GM23338 (cell line): ENCODE data around the gene ABCA1.

Experiments used
- CREB1 ChIP-seq: fragments of 250-450 bp; sonication (Bioruptor Pico); IDR thresholded peaks from 2 replicates; pipeline ENCODE4 v1.5.0; 2020; ENCODE audit warnings: low read depth, mild to moderate bottlenecking, moderate library complexity
- ETS1 ChIP-seq: IDR thresholded peaks from 2 replicates; pipeline ENCODE4 v1.6.1; 2016; ENCODE audit warnings: antibody characterized with exemption
- EZH2 ChIP-seq: fragments of 200-600 bp; sonication (generic); IDR thresholded peaks from one replicate; pipeline ENCODE4 v1.8.0; 2017; ENCODE audit warnings: antibody characterized with exemption, mild to moderate bottlenecking, low read depth; ENCODE audit not compliant: unreplicated experiment
- EZH2phosphoT487 ChIP-seq: fragments of 200-600 bp; sonication (generic); IDR thresholded peaks from one replicate; pipeline ENCODE4 v1.8.1; 2018; ENCODE audit warnings: antibody characterized with exemption; ENCODE audit not compliant: unreplicated experiment
- JUNB ChIP-seq: IDR thresholded peaks from one replicate; pipeline ENCODE4 v1.6.1; 2016; ENCODE audit warnings: antibody characterized with exemption; ENCODE audit not compliant: unreplicated experiment
- NANOG ChIP-seq: IDR thresholded peaks from 2 replicates; pipeline ENCODE4 v1.6.1; 2016; ENCODE audit warnings: antibody characterized with exemption, borderline replicate concordance
- POLR2AphosphoS5 ChIP-seq: IDR thresholded peaks from 2 replicates; pipeline ENCODE4 v1.6.1; 2016; ENCODE audit warnings: antibody characterized with exemption, low read depth
- REST ChIP-seq: IDR thresholded peaks from one replicate; pipeline ENCODE4 v1.6.1; 2018; ENCODE audit warnings: antibody characterized with exemption; ENCODE audit not compliant: unreplicated experiment
- STAT1 ChIP-seq: IDR thresholded peaks from one replicate; pipeline ENCODE4 v1.6.1; 2016; ENCODE audit warnings: antibody characterized with exemption; ENCODE audit not compliant: unreplicated experiment
- ZNF114 ChIP-seq: fragments of 250-450 bp; sonication (Bioruptor Pico); IDR thresholded peaks from 2 replicates; pipeline ENCODE4 v1.5.0; 2020; ENCODE audit warnings: mild to moderate bottlenecking, moderate library complexity
- TF ChIP-seq, protein P1 (sequence below), 2 experiments: fragments of 200-600 bp in 1 of 2; sonication (generic) in 1 of 2; conservative IDR thresholded peaks; 2 replicates each; pipeline versions ENCODE4 v1.5.1 to v1.6.1; 2016 to 2017; ENCODE audit warnings: antibody characterized with exemption in 2 of 2, low read depth in 2 of 2, mild to moderate bottlenecking in 2 of 2, moderate library complexity in 1 of 2

GRCh38 chr9:104977580-104977979 is 49.6 kb upstream of the ABCA1 start:
- TF ChIP-seq, protein P1, sequence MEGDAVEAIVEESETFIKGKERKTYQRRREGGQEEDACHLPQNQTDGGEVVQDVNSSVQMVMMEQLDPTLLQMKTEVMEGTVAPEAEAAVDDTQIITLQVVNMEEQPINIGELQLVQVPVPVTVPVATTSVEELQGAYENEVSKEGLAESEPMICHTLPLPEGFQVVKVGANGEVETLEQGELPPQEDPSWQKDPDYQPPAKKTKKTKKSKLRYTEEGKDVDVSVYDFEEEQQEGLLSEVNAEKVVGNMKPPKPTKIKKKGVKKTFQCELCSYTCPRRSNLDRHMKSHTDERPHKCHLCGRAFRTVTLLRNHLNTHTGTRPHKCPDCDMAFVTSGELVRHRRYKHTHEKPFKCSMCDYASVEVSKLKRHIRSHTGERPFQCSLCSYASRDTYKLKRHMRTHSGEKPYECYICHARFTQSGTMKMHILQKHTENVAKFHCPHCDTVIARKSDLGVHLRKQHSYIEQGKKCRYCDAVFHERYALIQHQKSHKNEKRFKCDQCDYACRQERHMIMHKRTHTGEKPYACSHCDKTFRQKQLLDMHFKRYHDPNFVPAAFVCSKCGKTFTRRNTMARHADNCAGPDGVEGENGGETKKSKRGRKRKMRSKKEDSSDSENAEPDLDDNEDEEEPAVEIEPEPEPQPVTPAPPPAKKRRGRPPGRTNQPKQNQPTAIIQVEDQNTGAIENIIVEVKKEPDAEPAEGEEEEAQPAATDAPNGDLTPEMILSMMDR (conservative IDR thresholded peaks at IDR 0.05; ENCODE audit: low read depth in 2 of 2), result no peak
- TF ChIP-seq EZH2 (no peak), CREB1 (no peak), ZNF114 (CRISPR knock-in tag) (no peak), POLR2AphosphoS5 (no peak), EZH2phosphoT487 (no peak), REST (no peak), ETS1 (no peak), NANOG (no peak), JUNB (no peak), STAT1 (no peak)
